HG03520 (cell line): ENCODE measurements around the gene AKIRIN1.
"Not testable (repeated sequence)": the region's sequence is repeated elsewhere in the genome, so short reads cannot be mapped to it uniquely, and the experiment has no call there.

Source experiments
- ATAC-seq: cut with Tn5 transposase; IDR thresholded peaks from one replicate; pipeline ENCODE4 v1.9.1; 2021; ENCODE audit warnings: mild to moderate bottlenecking, moderate library complexity; ENCODE audit not compliant: unreplicated experiment

Gene AKIRIN1, protein sequence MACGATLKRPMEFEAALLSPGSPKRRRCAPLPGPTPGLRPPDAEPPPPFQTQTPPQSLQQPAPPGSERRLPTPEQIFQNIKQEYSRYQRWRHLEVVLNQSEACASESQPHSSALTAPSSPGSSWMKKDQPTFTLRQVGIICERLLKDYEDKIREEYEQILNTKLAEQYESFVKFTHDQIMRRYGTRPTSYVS

GRCh38 chr1:38990738-38991637 lies at the start of gene AKIRIN1:
TSS of gene AKIRIN1 (plus strand) at chr1:38991276. CDS start at chr1:38991381, 105 bp downstream.
- ATAC-seq: peak; percentile 92

GRCh38 chr1:38941527-38942019 lies 49.5 kb upstream of the AKIRIN1 start, which contains the start of gene RHBDL2:
TSS of gene RHBDL2 (minus strand) at chr1:38941830. CDS start at chr1:38919212, 22,618 bp downstream.
- no peak for ATAC-seq

DNA sequence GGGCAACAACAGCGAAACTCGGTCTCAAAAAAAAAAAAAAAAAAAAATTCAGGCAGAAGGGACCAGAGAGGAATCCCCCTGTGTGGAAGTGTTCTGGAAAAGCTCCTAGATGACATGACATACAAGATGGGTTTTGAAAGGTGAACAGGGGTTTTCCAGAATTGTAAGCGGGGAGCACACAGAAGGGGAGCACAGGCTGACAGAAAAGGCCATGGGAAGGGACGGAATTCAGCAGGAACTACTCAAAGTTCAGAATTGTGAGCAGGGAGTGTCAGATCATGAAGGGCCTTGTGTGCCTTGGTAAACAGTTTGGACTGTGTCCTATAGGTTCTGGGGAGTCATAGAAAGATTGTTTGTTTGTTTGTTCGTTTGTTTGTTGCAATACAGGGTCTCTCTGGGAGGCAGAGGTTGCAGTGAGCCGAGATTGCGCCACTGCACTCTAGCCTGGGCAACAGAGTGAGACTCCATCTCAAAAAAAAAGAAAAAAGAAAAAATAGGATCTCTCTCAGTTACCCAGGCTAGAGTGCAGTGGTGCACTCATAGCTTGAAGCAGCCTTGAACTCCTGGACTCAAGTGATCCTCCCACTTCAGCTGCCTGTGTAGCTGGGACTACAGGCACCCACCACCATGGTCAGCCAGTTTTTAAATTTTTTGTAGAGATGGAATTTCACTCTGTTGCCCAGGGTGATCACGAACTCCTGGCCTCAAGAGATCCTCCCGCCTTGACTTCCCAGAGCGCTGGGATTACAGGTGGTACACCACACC lies 48.2 kb upstream of the AKIRIN1 start:
- no peak for ATAC-seq

DNA sequence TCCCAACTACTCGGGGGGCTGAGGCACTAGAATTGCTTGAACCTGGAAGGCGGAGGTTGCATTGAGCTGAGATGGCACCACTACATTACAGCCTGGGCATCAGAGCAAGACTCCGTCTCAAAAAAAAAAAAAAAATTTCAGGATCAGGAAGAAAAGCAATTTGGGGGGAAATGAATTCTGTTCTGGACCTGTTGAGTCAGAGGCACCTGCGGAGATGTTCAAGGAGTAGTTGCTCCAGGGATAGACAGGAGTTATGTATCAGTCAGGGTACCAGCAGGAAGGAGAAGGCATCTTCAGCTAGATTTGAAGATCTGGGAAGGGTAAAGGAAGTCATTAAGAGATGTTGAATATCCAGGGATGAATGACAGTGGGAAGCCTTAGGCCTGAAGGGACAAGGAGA lies 46.5 kb upstream of the AKIRIN1 start:
- ATAC-seq: no peak

DNA sequence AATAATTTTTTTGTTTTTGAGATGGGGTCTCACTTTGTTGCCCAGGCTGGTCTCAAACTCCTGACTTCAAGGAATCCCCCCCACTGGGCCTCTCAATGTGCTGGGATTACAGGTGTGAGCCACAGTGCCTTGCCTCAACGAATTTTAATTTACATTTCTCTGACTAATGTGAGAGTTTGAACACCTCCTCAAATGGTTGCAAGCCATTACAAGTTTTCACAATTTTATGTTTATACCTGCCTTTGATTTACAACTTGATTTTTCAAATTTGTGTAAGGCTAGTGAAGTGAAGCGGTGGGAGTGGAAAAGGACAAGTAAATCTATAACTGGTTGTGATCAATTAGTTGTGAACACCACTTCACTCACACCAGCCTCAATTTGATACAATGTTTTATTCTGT lies 40.5 kb upstream of the AKIRIN1 start:
- no peak for ATAC-seq

DNA sequence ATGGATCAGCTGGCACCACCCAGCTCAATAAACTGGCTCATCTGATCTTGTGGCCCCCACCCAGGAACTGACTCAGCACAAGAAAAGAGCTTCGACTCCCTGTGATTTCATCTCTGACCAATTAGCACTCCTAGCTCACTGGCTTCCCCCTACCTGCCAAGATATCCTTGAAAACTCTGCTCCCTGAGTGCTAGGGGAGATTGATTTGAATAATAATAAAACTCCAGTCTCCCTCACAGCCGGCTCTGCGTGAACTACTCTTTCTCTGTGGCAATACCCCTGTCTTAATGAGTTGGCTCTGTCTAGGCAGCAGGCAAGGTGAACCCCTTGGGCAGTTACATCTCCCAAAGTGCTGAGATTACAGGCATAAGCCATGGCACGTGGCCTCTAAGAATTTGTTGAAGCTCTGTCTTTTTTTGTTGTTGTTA lies 37.6 kb upstream of the AKIRIN1 start:
- ATAC-seq: no peak

DNA sequence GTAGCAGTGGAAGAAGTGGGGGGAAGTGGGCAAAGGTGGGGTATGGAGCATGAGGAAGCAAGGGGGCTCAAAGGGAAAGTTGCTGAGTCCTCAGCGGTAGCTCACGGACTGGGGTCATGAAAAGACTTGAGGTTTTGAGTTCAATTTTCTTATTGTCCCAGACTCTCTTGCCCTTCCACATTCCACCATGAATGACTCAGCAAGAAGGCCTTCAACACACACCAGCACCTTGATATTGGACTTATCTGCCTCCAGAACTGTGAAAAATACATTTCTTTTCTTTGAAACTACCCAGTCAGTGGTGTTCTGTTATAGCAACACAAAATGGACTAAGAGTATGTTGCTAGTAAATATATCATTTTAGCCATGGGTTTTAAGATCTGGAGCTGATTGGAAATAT lies 32.1 kb upstream of the AKIRIN1 start:
- ATAC-seq: no peak

GRCh38 chr1:38962113-38962512 lies 29.0 kb upstream of the AKIRIN1 start:
- ATAC-seq: no peak

DNA sequence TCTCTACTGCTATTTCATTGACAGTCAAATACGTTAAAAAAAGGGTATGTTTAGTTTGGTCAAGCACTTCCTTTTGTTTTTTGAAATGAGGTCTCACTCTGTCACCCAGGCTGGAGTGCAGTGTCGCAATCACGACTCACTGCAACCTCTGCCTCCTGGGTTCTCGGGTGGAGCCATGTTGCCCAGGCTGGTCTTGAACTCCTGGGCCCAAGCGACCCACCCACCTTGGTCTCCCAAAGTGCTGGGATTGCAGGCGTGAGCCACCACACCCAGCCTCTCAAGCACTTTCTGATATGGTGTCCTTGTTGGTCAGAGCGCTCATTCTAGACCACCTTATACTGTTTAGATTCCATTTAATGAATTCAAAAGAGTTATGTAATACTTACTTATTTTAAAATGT lies 28.5 kb upstream of the AKIRIN1 start:
- no peak for ATAC-seq

DNA sequence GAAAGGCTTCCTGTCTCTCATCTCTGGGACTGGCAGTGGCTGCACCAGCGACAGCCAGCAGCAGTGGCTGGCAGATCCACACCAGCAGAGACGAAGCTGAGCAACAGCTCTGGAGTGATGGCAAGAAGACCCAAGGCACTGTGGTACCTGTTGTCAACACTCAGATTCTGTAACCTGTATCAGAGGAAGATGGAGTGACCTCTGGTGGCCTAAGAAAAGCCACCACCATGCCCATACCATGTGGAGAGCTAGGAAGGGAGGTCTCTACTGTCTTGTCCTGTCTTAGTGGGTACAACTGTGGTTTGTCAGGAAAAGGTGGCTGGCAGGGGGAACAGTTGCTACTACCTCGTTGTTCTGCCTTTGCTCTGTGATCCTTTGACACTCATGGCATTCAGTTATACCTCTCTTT lies 26.9 kb upstream of the AKIRIN1 start:
- ATAC-seq: no peak

- ATAC-seq: not testable (repeated sequence)
These were observed 17.9 kb upstream of the AKIRIN1 start for GRCh38 chr1:38973145-38973544.

GRCh38 chr1:38973659-38974437 lies 17.2 kb upstream of the AKIRIN1 start:
- ATAC-seq: no peak

GRCh38 chr1:38977399-38978244 lies 13.5 kb upstream of the AKIRIN1 start:
- ATAC-seq: not testable (repeated sequence)

DNA sequence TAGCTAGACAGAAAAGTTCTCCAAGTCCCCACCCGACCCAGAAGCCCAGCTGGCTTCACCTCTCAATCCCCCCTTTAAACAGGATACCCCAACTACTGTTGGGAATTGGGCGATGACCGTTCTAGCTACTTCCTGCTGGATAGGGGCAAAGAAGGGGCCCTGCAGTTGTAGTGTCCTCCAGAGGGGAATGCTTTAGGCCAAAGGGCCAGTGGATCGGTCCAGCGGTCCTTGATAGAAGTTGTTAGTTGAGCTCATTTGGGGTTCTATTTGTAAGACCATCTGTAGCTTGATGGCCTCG lies 12.9 kb upstream of the AKIRIN1 start:
- ATAC-seq: not testable (repeated sequence)

DNA sequence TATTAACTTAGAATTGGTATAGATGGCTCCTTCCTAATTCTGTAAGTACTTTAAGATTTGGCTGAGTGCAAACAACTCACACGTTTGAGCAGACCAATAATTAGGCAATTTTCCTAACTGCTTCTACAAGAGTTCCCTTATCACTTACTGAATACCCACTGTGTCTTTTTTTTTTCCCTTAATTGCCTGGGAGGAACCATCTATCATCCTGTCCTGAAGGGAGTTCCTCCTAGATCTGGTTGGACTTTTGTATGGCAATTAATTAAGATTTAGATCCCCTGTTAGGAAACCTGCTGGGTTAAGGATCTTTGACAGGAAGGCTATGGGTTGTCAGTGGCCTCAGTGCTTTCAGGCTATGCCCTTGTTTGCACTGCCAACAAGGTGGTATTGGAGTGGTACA lies 11.7 kb upstream of the AKIRIN1 start:
- not testable (repeated sequence) for ATAC-seq

DNA sequence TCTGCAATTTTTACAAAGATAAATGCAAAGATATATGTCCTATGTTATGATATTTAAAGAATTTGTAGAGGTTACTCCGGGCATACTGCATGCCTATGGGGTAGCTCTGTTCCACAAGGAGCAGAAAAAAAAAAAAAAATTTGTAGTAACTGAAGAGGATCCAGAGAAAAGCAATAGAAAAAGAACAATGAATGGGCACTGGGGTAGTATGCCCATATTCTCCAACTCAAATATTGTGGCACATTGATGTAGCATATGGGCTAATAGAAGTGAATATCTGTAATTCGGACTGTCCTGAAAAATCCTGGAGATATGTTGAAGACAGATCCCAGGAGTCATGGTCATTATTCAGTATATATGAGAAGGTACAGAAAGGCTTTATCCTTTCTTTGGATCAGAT lies 1.1 kb upstream of the AKIRIN1 start:
- ATAC-seq: no peak

- no peak for ATAC-seq
These were observed 714 bp upstream of the AKIRIN1 start for GRCh38 chr1:38990386-38990737.

GRCh38 chr1:38991638-38992411 lies 749 bp downstream of the AKIRIN1 start:
- no peak for ATAC-seq
